GM23248 (cell line): Measurements from ENCODE around the gene SMARCC1. TPM values are rescaled to one million over a fixed set of nuclear protein-coding genes. Genes with fewer than 3 reads are reported as not detected.

ENCODE experiments used
- DNase-seq: peaks from one replicate; pipeline ENCODE4 v3.0.0-alpha.2; 2015
- H2AFZ ChIP-seq: fragments of 200-600 bp; sonication (generic); 2 replicates; pipeline ENCODE4 v1.6.1; 2016; ENCODE audit warnings: antibody characterized with exemption
- H3F3A ChIP-seq: fragments of 200-600 bp; sonication (generic); 2 replicates; pipeline ENCODE4 v1.6.1; 2016; ENCODE audit warnings: mild to moderate bottlenecking, antibody characterized with exemption, mixed run types; ENCODE audit not compliant: insufficient read depth
- H3K27ac ChIP-seq: fragments of 200-600 bp; sonication (generic); 2 replicates; pipeline ENCODE4 v1.5.1; 2016; ENCODE audit warnings: mild to moderate bottlenecking
- H3K27me3 ChIP-seq: fragments of 200-600 bp; sonication (generic); replicated peaks from 2 replicates; pipeline ENCODE4 v1.6.1; 2016; ENCODE audit warnings: mild to moderate bottlenecking; ENCODE audit not compliant: insufficient read depth
- H3K36me3 ChIP-seq: fragments of 200-600 bp; sonication (generic); 2 replicates; pipeline ENCODE4 v1.6.1; 2016; ENCODE audit warnings: low read depth, mild to moderate bottlenecking
- H3K4me1 ChIP-seq: fragments of 200-600 bp; sonication (generic); 2 replicates; pipeline ENCODE4 v1.6.1; 2016; ENCODE audit warnings: mild to moderate bottlenecking; ENCODE audit not compliant: insufficient read depth
- H3K4me2 ChIP-seq: fragments of 200-600 bp; sonication (generic); one replicate; pipeline ENCODE4 v1.6.1; 2016; ENCODE audit warnings: mild to moderate bottlenecking; ENCODE audit not compliant: unreplicated experiment
- H3K4me3 ChIP-seq: fragments of 200-600 bp; sonication (generic); 2 replicates; pipeline ENCODE4 v1.5.1; 2016; ENCODE audit warnings: mild to moderate bottlenecking
- H3K79me2 ChIP-seq: fragments of 200-600 bp; sonication (generic); 2 replicates; pipeline ENCODE4 v1.6.1; 2016; ENCODE audit warnings: mild to moderate bottlenecking; ENCODE audit not compliant: insufficient read depth
- H3K9ac ChIP-seq: fragments of 200-600 bp; sonication (generic); 2 replicates; pipeline ENCODE4 v1.6.1; 2016; ENCODE audit warnings: mild to moderate bottlenecking
- H3K9me2 ChIP-seq: fragments of 200-600 bp; sonication (generic); 2 replicates; pipeline ENCODE4 v1.6.1; 2016; ENCODE audit warnings: mixed run types, mild to moderate bottlenecking, moderate library complexity; ENCODE audit not compliant: insufficient read depth
- H3K9me3 ChIP-seq: fragments of 200-600 bp; sonication (generic); one replicate; pipeline ENCODE4 v1.6.1; 2017; ENCODE audit warnings: low read depth
- H4K20me1 ChIP-seq: fragments of 200-600 bp; sonication (generic); 2 replicates; pipeline ENCODE4 v1.6.0; 2016; ENCODE audit not compliant: insufficient read depth
- EZH2 ChIP-seq: fragments of 200-600 bp; sonication (generic); IDR thresholded peaks from 2 replicates; pipeline ENCODE4 v1.6.1; 2018; ENCODE audit warnings: antibody characterized with exemption, mild to moderate bottlenecking; ENCODE audit not compliant: insufficient read depth, poor library complexity, severe bottlenecking
- EZH2phosphoT487 ChIP-seq: fragments of 200-600 bp; sonication (generic); IDR thresholded peaks from 2 replicates; pipeline ENCODE4 v1.6.1; 2018; ENCODE audit warnings: antibody characterized with exemption, moderate library complexity, mild to moderate bottlenecking, low read depth; ENCODE audit not compliant: insufficient read depth
- WGBS, 2 experiments: methylation state at CpG; one replicate each; pipeline ENCODE4 v1.1.6; 2015 to 2017; ENCODE audit warnings: low lambda C conversion rate in 2 of 2, low coverage in 1 of 2; ENCODE audit errors: missing lambda C conversion rate in 2 of 2; 5-methylcytosine and 5-hydroxymethylcytosine counted together
- in situ Hi-C: fragments of 300-500 bp; cut with MboI; formaldehyde crosslinking; loops from 2 replicates; pipeline ENCODE4 v1.15.0; 2020
- polyA plus RNA-seq: library from polyadenylated mRNA; unstranded; fragments of >200 nt; fragmentation: Nextera tagmentation; extraction: Ambion mirVana; gene quantifications from 2 replicates; pipeline ENCODE4 v1.2.1, GENCODE V29; 2016
- total RNA-seq: library from RNA; depleted of rRNA; stranded (reverse); fragments of >200 nt; shearing (Covaris generic); gene quantifications from 2 replicates; pipeline ENCODE4 v1.2.3, GENCODE V29; 2014

SMARCC1 gene
- total and polyA plus RNA-seq, 2 experiments from 2014 or later = 31.5 to 40.9 TPM

DNA sequence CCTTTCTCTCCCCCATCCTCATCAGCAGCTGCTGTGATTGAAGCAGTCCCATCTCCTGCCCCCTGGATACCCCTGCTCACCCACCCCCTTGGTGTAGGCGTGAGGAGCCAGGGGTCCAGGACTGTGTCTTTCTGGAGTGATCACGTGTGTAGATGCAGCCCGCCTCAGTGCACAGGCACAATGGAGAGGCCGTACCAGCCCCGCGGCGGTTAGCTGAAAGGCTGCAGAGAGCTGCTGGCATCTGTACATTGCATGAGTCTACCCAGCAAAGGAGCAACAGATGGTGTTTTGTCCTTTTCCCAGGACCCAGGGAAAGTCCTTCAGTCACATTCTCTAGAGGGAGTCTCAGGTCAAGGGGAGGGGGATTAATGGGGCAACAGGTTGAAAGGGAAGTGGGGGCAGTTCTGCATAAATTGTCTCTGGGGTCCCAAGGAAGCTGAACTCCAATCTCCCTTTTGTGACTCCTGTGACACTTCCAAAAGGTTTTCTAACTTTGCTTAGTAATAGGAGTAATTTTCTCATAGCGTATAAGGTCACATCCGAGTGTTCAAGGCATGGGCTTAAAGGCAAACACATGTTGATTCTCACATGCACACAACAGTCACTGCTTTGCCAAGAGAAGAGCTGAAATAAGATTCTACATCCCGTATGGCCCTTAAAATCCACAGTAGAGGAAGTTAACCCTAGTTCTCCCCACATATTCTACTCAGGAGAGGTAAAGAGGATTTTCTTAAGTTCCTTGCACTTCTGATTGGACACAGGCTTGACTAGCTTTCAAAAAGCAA is 210.1 kb downstream of the SMARCC1 start:
- in situ Hi-C loops = no loop called here
- H3K4me2 ChIP-seq = no peak overlapping the region
- H3F3A ChIP-seq = no peaks in the 10 kb centered on the region
- no peak overlapping the region for H3K4me3 ChIP-seq
- peaks cover 13% of the 10 kb centered on the region for H3K27me3 ChIP-seq
- no peaks in the 10 kb centered on the region for H4K20me1 ChIP-seq
- TF ChIP-seq EZH2 (no peak), EZH2phosphoT487 (no peak)
- 12% methylated on average over 10 of the region's 10 CpGs for WGBS, 2 experiments
- H3K79me2 ChIP-seq = no peaks in the 10 kb centered on the region
- H3K36me3 ChIP-seq = no peaks in the 10 kb centered on the region
- no peaks in the 10 kb centered on the region for H3K9me3 ChIP-seq
- H3K27ac ChIP-seq = no peak overlapping the region
- H3K4me1 ChIP-seq = no peaks in the 10 kb centered on the region
- no peak overlapping the region for H2AFZ ChIP-seq
- DNase-seq = peak; percentile 18
- H3K9ac ChIP-seq = no peak overlapping the region
- H3K9me2 ChIP-seq = no peaks in the 10 kb centered on the region

DNA sequence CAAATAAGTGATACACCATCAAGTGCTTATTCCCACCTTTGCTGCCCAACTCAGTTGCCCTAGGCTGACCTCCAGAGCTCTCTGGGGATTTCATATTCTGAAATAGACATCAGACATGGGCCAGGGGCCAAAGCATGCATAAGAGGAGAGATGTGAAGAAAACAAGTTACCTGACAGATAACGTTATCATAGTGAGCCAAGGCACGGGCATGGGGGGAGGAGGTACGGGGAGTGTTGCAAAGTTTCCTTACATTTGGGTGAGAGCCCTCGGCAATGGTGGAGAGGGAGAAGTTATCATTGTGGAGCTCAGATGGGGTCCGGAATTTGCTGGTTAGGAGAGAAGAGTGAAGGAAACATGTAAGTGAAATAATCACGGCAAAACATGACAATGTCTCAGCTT is 212.8 kb downstream of the SMARCC1 start:
- H3K4me1 ChIP-seq = no peaks in the 10 kb centered on the region
- no peak overlapping the region for H2AFZ ChIP-seq
- no peaks in the 10 kb centered on the region for H3K9me2 ChIP-seq
- no peak overlapping the region for H3K4me3 ChIP-seq
- 80 to 85% methylated on average over 6 of the region's 6 CpGs for WGBS, 2 experiments
- no peaks in the 10 kb centered on the region for H3K79me2 ChIP-seq
- no peak for TF ChIP-seq EZH2phosphoT487
- no peak for DNase-seq
- H4K20me1 ChIP-seq = no peaks in the 10 kb centered on the region
- peaks cover 18% of the 10 kb centered on the region for H3K27me3 ChIP-seq
- H3K36me3 ChIP-seq = no peaks in the 10 kb centered on the region
- no peaks in the 10 kb centered on the region for H3K9me3 ChIP-seq
- H3F3A ChIP-seq = no peaks in the 10 kb centered on the region
- H3K4me2 ChIP-seq = no peak overlapping the region
- H3K27ac ChIP-seq = no peak overlapping the region
- in situ Hi-C loops = no loop called here
- H3K9ac ChIP-seq = no peak overlapping the region

DNA sequence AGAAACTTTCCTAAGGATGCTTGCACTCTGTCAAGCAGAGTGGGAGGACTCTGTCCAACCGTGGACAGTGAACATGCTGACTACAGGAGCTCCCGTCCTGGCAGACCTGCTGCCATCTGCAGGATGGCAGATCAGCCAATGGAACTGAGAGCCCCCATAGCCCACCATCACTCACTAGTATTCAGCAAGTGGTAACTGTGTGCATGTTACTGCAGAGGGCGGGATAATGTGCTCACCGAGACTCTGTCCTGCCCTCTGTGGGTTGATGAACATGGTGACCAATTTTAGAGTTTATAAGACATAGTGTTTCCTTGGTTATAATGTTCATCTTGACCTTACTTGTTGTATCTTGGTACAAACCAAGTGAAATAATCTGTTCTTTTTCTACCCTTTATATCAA is 214.5 kb downstream of the SMARCC1 start:
- no peak overlapping the region for H3K4me3 ChIP-seq
- no peak overlapping the region for H3K9ac ChIP-seq
- H3K27ac ChIP-seq = no peak overlapping the region
- H3K9me2 ChIP-seq = no peaks in the 10 kb centered on the region
- WGBS, 2 experiments = 55 to 61% methylated on average over 4 of the region's 4 CpGs
- no peak overlapping the region for H2AFZ ChIP-seq
- no peaks in the 10 kb centered on the region for H3K9me3 ChIP-seq
- no peak overlapping the region for H3K4me2 ChIP-seq
- TF ChIP-seq EZH2 = no peak
- TF ChIP-seq EZH2phosphoT487 = no peak
- DNase-seq = no peak
- no peaks in the 10 kb centered on the region for H3K79me2 ChIP-seq
- in situ Hi-C loops = no loop called here
- no peaks in the 10 kb centered on the region for H3K36me3 ChIP-seq
- H4K20me1 ChIP-seq = no peaks in the 10 kb centered on the region
- no peaks in the 10 kb centered on the region for H3F3A ChIP-seq
- H3K4me1 ChIP-seq = no peaks in the 10 kb centered on the region
- H3K27me3 ChIP-seq = peaks cover 16% of the 10 kb centered on the region

DNA sequence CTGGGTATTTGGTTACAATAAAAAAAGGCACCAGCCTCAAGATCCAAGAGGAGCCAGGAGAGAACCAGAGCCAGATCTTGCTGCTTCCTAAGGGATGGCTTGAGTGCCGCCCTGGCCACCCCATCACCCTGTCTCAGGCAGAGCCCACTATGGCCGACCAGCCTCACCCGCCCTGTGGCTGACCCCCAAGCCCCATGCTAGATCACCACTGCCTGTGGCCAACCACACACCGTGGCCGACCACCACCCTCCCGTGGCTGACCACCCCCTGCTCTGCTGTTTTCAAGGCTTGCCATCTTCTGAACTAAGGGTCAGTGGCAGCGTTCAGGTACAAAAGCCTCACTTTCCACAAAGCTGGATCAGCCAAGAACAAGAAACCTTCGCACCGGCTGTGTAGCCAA is 215.0 kb downstream of the SMARCC1 start:
- H2AFZ ChIP-seq = no peak overlapping the region
- no peaks in the 10 kb centered on the region for H3K36me3 ChIP-seq
- H3K4me1 ChIP-seq = no peaks in the 10 kb centered on the region
- no peaks in the 10 kb centered on the region for H3F3A ChIP-seq
- no peaks in the 10 kb centered on the region for H4K20me1 ChIP-seq
- TF ChIP-seq EZH2 (no peak), EZH2phosphoT487 (no peak)
- H3K4me3 ChIP-seq = no peak overlapping the region
- no peaks in the 10 kb centered on the region for H3K9me3 ChIP-seq
- H3K27me3 ChIP-seq = peaks cover 12% of the 10 kb centered on the region
- no peak overlapping the region for H3K9ac ChIP-seq
- H3K4me2 ChIP-seq = no peak overlapping the region
- no peak overlapping the region for H3K27ac ChIP-seq
- no peaks in the 10 kb centered on the region for H3K9me2 ChIP-seq
- H3K79me2 ChIP-seq = no peaks in the 10 kb centered on the region
- 53 to 72% methylated on average over 8 to 9 of the region's 9 CpGs for WGBS, 2 experiments
- no peak for DNase-seq
- in situ Hi-C loops = no loop called here
